Mesenteric fat pad (tissue), 1 donor: ENCODE measurements around the gene SPOCK1. TPM values are rescaled to one million over a fixed set of nuclear protein-coding genes. Genes with fewer than 3 reads are reported as not detected.
"Not testable (repeated sequence)": the region's sequence is repeated elsewhere in the genome, so short reads cannot be mapped to it uniquely, and the experiment has no call there.

Experiments
- DNase-seq: peaks from one replicate; pipeline ENCODE4 v3.0.0-alpha.2; 2020; ENCODE audit warnings: low spot score
- total RNA-seq: library from RNA; stranded (reverse); fragmentation: NEBNext Ultra II Directional; extraction: Animal tissue kit (Norgen Biotek cat#: 25700); gene quantifications from one replicate; pipeline ENCODE4 v1.2.1, GENCODE V29; 2021
- donor health status: DM: yes; HTN: yes; CAD: no.

Gene SPOCK1
- total RNA-seq, 1 donor from 2014 or later, result 59.8 TPM

GRCh38 chr5:137398751-137399150, 100.4 kb downstream of the SPOCK1 start:
- DNase-seq, result no peak

- no peak for DNase-seq
Observed at GRCh38 chr5:137398154-137398553, 101.0 kb downstream of the SPOCK1 start.

GRCh38 chr5:137395011-137395755, 103.9 kb downstream of the SPOCK1 start:
- DNase-seq, result no peak

- DNase-seq, result no peak
Observed at GRCh38 chr5:137394380-137394779, 104.7 kb downstream of the SPOCK1 start.

- no peak for DNase-seq
Observed at GRCh38 chr5:137393196-137393993, 105.7 kb downstream of the SPOCK1 start.

GRCh38 chr5:137392261-137392660, 106.9 kb downstream of the SPOCK1 start:
- no peak for DNase-seq

GRCh38 chr5:137391044-137391443, 108.1 kb downstream of the SPOCK1 start:
- not testable (repeated sequence) for DNase-seq

GRCh38 chr5:137389042-137389441, 110.1 kb downstream of the SPOCK1 start:
- DNase-seq, result no peak

GRCh38 chr5:137385064-137385463, 114.1 kb downstream of the SPOCK1 start:
- no peak for DNase-seq

- DNase-seq, result no peak
Observed at GRCh38 chr5:137383909-137384308, 115.2 kb downstream of the SPOCK1 start.

- no peak for DNase-seq
Observed at GRCh38 chr5:137381555-137381954, 117.6 kb downstream of the SPOCK1 start.

GRCh38 chr5:137379555-137380286, 119.4 kb downstream of the SPOCK1 start:
- no peak for DNase-seq

- DNase-seq, result no peak
Observed at GRCh38 chr5:137375741-137376526, 123.2 kb downstream of the SPOCK1 start.

GRCh38 chr5:137374110-137374714, 124.9 kb downstream of the SPOCK1 start:
- DNase-seq, result no peak

- DNase-seq, result no peak
Observed at GRCh38 chr5:137372773-137373160, 126.4 kb downstream of the SPOCK1 start.

GRCh38 chr5:137372016-137372772, 126.9 kb downstream of the SPOCK1 start:
- DNase-seq, result no peak

GRCh38 chr5:137370096-137371071, 128.7 kb downstream of the SPOCK1 start:
- DNase-seq, result no peak

- DNase-seq, result no peak
Observed at GRCh38 chr5:137368651-137369050, 130.5 kb downstream of the SPOCK1 start.

- DNase-seq, result no peak
Observed at GRCh38 chr5:137367951-137368350, 131.2 kb downstream of the SPOCK1 start.
